Vagina (tissue), 2 donors: ENCODE results near the gene IDI1.

Experiments
- POLR2A ChIP-seq, 2 donors: fragments of 450-650 bp; IDR thresholded peaks; one replicate each; pipeline ENCODE4 v1.6.1; 2017; ENCODE audit warnings: antibody characterized with exemption in 2 of 2, mild to moderate bottlenecking in 2 of 2, moderate library complexity in 2 of 2
- TF ChIP-seq, protein P1 (sequence below), 3 experiments: fragments of 450-650 bp in 2 of 3; fragments of 200-600 bp in 1 of 3; sonication (generic) in 1 of 3; IDR thresholded peaks; one replicate each; pipeline ENCODE4 v1.5.1; 2017 to 2019; ENCODE audit warnings: antibody characterized with exemption in 3 of 3, mild to moderate bottlenecking in 2 of 3, moderate library complexity in 2 of 3

DNA sequence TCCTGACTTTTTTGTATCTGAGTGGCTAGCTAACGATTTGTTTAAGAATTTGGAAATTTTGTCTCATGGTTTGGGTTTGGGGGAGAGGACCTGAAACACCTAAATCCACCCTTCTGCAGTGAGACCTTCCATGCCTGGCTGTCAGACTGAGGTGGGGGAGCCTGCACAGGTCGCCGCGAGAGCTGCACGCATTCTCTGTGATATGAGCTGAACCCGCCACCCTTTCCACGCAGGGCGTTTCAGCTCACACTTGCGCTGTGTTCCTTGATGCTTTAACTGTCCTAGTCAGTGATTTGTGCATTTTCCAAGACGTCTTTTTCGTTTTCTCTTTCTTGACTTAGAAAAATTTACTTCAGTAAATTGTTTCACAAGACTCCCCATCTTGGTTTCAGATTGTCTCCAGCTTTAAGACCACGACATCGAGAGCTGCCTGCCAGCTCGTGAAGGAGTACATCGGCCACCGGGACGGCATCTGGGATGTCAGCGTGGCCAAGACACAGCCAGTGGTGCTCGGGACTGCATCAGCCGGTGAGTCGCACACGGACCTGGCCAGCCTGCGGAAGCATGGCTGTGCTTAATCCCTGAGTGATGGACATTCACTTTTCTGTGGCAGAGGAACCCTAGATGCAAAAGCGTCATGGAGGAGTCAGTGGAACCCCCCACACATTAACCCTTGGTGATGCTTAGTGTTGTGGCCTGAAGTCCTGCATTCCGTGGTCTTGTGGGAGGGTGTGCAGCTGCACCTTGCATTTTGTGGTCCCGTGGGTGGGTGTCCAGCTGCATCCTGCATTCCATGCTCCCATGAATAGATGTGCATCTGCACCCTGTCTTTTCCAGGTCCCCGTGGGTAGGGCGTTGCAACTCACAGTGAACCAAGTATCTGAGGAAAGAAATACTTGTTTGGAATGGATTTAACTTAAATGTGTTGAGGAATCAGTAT, 35.4 kb upstream of the IDI1 start:
- TF ChIP-seq, protein P1, sequence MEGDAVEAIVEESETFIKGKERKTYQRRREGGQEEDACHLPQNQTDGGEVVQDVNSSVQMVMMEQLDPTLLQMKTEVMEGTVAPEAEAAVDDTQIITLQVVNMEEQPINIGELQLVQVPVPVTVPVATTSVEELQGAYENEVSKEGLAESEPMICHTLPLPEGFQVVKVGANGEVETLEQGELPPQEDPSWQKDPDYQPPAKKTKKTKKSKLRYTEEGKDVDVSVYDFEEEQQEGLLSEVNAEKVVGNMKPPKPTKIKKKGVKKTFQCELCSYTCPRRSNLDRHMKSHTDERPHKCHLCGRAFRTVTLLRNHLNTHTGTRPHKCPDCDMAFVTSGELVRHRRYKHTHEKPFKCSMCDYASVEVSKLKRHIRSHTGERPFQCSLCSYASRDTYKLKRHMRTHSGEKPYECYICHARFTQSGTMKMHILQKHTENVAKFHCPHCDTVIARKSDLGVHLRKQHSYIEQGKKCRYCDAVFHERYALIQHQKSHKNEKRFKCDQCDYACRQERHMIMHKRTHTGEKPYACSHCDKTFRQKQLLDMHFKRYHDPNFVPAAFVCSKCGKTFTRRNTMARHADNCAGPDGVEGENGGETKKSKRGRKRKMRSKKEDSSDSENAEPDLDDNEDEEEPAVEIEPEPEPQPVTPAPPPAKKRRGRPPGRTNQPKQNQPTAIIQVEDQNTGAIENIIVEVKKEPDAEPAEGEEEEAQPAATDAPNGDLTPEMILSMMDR (IDR thresholded peaks at IDR 0.05): no peak
- TF ChIP-seq POLR2A (IDR thresholded peaks at IDR 0.05): no peak
